HG02571 (cell line): ENCODE data around the gene BOLL.
A peak's percentile ranks its signal among the peaks of the same experiment; 100 is the strongest.
"Not testable (repeated sequence)": the region's sequence is repeated elsewhere in the genome, so short reads cannot be mapped to it uniquely, and the experiment has no call there.

Source experiments
- ATAC-seq: cut with Tn5 transposase; IDR thresholded peaks from one replicate; pipeline ENCODE4 v1.9.1; 2021; ENCODE audit warnings: mild to moderate bottlenecking, moderate library complexity; ENCODE audit not compliant: unreplicated experiment

Gene BOLL

DNA sequence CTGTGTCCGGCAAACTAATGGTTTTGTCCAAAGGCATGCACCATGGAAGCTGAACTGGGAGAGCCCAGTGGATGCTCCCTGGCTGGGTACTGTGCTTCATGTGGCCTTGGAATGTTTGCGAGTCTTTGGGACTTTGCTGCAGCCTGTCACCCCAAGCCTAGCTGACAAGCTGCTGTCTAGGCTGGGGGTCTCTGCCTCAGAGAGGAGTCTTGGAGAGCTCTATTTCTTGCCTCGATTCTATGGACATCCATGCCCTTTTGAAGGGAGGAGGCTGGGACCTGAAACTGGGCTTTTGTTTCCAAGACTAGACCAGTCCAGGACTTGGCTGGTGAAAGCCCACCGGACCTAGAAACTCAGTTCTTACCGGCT, 78.3 kb downstream of the BOLL start:
- no peak for ATAC-seq

DNA sequence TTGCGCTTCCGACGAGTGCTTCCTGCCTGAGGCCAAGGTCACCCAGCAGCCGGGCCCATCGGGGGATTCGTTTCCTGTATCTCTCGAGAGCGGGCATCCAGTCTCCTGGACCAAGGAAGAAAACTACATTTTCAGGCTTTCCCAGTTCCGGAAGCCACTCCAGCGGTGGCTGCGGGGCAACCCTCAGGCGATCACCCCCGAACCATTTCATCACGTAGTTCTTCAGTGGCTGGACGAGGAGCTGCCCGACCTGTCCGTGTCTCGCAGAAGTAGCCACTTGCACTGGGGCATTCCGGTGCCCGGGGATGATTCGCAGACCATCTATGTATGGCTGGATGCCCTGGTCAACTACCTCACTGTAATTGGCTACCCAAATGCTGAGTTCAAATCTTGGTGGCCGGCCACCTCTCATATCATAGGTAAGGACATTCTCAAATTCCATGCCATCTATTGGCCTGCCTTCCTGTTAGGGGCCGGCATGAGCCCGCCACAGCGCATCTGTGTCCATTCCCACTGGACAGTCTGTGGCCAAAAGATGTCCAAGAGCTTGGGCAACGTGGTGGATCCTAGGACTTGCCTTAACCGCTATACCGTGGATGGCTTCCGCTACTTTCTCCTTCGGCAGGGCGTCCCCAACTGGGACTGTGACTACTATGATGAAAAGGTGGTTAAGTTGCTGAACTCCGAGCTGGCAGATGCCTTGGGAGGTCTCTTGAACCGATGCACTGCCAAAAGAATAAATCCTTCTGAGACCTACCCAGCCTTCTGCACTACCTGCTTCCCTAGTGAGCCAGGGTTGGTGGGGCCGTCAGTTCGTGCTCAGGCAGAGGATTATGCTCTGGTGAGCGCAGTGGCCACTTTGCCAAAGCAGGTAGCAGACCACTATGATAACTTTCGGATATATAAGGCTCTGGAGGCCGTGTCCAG, 78.9 kb downstream of the BOLL start:
- no peak for ATAC-seq

DNA sequence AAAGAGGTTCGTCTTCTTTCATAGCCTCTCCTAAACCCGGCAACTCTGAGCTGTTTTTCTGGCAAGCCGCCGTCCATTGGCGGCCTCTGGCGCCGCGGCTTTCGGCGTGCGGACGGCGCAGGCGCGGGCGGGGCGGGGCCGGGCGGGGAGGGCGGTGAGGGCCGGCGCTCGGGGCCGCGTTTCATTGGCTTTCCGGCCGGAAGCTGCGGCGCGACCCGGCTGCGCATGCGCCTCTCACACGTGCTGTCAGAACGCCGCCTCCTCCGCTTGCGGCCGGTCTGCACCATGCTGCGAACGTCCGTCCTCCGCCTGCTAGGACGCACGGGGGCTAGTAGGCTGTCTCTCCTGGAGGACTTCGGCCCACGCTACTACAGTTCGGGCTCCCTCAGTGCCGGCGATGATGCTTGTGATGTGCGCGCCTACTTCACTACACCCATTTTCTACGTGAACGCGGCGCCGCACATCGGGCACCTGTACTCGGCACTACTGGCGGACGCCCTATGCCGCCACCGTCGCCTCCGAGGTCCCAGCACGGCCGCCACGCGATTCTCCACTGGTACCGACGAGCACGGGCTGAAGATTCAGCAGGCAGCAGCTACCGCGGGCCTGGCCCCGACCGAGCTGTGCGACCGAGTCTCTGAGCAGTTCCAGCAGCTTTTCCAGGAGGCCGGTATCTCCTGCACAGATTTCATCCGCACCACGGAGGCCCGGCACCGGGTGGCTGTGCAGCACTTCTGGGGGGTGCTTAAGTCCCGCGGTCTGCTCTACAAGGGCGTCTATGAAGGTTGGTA, 79.8 kb downstream of the BOLL start, which contains the start of gene MARS2:
MARS2 (plus strand) TSS at position 249 of the 791 bp plus-strand sequence; CDS start at position 286, 37 bp downstream.
- ATAC-seq, result peak; percentile 85

DNA sequence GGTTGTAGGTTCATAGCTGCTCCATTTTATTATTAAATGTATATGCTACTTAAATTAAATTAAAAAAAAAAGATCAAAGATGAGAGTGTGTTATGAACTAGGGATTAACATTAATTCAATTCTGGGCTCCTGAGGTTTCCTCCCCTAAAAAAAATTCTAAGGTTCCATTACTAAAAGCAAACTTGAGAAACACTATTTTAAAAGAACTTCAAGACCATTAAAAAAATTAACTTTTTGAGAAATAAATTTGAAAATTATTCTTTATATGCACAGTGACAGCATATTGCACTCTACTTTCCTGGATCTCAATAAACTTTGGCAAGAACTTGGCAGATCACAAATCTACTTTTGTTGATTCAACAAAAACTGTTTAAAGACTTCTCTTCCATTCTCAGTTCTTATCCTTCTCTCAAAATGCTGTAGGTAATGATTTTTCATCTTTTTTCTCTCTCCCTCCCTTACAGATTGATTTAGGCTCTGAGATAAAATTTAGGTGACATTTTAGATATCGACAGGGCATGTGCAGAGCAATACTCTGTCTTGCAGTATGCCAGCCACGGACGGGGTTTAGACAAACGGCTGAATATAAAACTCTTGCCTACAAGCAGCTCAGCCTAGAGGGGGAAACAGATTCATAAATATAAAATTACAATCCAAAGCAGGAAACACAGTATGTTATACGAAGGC, 80.5 kb downstream of the BOLL start:
- peak; percentile 35 for ATAC-seq

DNA sequence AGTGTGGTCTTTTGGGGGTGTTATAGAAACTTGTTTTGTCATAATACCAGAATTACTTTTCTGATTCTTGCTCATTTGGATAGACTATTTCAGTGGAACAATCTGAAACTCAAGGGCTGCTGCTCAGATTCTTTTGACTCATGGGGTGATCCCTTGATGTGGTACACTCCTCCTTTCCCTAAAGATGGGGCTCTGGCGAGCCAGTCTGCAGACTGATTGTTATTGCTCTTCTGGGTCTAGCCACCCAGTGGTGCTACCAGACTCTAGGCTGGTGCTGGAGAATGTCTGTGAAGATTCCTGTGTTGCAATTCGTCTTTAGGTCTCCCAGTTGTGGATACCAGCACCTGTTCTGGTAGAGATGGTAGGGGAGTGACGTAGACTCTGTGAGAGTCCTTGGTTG, 84.2 kb downstream of the BOLL start:
- no peak for ATAC-seq

DNA sequence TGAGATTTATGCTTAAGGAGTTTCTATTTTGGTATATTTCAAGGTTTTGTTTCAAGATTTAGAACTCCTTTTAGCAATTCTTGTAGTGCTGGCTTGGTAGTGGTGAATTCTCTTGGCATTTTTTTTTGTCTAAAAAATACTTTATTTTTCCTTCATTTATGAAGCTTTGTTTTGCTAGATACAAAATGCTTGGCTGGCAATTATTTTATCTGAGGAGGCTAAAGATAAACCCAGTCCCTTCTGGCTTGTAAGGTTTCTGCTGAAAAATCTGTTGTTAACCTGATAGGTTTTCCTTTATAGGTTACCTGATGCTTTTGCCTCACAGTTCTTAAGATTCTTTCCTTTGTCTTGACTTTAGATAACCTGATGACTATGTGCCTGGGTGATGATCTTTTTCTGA, 85.4 kb downstream of the BOLL start:
- not testable (repeated sequence) for ATAC-seq

DNA sequence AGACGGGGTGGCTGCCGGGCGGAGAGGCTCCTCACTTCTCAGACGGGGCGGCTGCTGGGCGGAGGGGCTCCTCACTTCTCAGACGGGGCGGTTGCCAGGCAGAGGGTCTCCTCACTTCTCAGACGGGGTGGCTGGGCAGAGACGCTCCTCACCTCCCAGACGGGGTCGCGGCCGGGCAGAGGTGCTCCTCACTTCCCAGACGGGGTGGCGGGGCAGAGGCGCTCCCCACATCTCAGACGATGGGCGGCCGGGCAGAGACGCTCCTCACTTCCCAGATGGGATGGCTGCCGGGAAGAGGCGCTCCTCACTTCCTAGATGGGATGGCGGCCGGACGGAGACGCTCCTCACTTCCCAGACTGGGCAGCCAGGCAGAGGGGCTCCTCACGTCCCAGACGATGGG, 88.5 kb downstream of the BOLL start:
- not testable (repeated sequence) for ATAC-seq

DNA sequence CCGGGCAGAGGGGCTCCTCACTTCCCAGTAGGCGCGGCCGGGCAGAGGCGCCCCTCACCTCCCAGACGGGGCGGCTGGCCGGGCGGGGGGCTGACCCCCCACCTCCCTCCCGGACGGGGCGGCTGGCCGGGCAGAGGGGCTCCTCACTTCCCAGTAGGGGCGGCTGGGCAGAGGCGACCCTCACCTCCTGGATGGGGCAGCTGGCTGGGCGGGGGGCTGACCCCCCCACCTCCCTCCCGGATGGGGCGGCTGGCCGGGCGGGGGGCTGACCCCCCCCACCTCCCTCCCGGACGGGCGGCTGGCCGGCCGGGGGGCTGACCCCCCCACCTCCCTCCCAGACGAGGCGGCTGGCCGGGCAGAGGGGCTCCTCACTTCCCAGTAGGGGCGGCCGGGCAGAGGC, 89.1 kb downstream of the BOLL start:
- not testable (repeated sequence) for ATAC-seq

DNA sequence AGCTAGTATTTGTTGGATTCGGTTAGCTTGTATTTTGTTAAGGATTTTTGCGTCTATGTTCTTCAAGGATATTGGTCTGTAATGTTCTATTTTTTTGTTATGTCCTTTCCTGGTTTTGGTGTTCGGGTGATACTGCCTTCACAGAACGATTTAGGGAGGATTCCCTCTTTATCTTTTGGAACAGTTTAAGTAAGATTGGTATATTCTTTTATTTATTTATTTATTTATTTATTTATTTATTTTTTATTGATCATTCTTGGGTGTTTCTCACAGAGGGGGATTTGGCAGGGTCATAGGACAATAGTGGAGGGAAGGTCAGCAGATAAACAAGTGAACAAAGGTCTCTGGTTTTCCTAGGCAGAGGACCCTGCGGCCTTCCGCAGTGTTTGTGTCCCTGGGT, 89.9 kb downstream of the BOLL start:
- not testable (repeated sequence) for ATAC-seq

DNA sequence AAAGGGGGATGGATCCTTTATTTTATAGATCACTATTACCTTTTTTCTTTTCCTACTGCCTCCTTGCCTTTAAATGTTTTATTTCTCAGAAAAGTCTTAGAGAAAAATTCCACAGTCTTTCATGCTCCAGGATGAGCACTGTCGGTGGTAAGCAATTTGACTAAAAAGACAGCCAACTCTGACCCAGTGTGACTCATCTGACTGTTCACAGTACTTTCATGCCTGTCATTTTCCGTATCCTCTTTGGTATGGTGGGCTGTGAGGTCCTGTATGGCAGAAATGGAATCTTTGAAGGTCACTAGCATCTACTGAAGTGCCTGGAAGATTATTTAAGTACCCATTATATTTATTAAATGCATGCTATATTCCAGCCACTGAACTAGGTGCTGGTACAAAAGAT, 107.6 kb downstream of the BOLL start:
- no peak for ATAC-seq

DNA sequence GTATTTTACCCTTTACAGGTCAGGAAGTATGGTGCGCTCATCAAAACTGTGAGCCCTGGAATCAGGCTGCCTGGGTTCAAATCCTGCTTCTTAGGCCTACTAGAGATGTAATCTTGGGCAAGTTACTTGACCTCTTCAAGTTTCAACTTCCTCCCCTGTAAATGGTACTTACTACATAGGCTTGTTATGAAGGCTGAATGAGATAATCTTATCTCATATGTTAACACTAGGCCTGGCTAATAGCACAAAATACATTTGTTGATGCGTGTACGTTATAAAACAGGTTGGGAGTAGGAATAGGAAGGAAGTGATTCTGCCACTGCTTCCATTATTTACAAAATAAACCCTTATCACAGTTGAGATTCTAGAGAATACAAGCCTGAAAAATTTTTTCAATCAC, 108.1 kb downstream of the BOLL start:
- no peak for ATAC-seq
